Measurements from ENCODE around the gene LEPROT. TPM values are rescaled to one million over a fixed set of nuclear protein-coding genes. Genes with fewer than 3 reads are reported as not detected.

LEPROT gene
- total and polyA plus RNA-seq, 2 of the 8 experiments (the other 6 are each of a cell fraction or from before 2014, with no cell fraction given) = 25.7 to 27.2 TPM

DNA sequence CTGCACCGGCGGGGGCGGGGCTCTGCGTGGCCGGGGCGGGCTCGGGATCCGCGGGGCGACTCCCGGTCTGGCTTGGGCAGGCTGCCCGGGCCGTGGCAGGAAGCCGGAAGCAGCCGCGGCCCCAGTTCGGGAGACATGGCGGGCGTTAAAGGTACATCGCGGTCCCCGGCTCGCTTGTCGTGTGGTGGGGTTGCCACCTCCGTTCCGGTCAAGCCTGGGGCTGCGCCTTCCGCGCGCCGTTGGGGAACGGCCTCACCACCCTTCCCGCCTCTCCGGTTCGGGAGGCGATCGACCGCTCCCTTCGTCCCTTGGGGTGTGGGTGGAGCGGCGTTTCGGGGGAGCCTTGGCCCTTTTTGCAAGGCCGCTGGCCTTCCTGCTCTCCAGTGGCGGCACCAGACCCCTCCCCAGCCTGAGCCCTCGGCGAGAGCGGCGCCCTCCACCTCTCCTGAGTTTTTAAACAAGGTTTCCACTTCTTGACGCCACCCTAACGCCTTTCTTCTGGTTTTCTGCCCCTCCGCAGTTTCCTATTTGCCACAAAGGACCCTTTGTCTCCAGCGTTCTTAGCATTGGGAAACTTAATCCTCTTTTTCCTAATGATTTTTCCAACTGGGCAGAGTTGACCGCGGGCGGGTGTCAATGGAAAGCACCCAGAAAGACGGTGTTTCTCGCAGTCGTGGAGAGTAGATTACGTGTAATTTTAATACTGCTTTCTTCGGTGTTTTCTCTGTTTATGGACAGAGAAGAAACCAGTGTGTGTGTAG, at the start of gene LEPROT, which contains the start of gene LEPR (continued):
- TF ChIP-seq POU5F1 (IDR thresholded peaks at IDR 0.05; ENCODE audit: low read depth, low read length) (no peak), RXRA (IDR thresholded peaks at IDR 0.05; ENCODE audit: insufficient read depth, low read depth, low read length) (no peak), KDM4A (IDR thresholded peaks at IDR 0.05; ENCODE audit: low read depth, low read length, severe bottlenecking) (peak; percentile 63), E2F6 (IDR thresholded peaks at IDR 0.05) (0 out of 2 replicates have a peak, but pooled peaks have one; percentile 28), ATF2 (IDR thresholded peaks at IDR 0.05; ENCODE audit: low read length) (no peak), CTBP2 (IDR thresholded peaks at IDR 0.05; ENCODE audit: borderline replicate concordance, insufficient read depth, insufficient read length, low read length) (no peak)
- TF ChIP-seq, protein P1, sequence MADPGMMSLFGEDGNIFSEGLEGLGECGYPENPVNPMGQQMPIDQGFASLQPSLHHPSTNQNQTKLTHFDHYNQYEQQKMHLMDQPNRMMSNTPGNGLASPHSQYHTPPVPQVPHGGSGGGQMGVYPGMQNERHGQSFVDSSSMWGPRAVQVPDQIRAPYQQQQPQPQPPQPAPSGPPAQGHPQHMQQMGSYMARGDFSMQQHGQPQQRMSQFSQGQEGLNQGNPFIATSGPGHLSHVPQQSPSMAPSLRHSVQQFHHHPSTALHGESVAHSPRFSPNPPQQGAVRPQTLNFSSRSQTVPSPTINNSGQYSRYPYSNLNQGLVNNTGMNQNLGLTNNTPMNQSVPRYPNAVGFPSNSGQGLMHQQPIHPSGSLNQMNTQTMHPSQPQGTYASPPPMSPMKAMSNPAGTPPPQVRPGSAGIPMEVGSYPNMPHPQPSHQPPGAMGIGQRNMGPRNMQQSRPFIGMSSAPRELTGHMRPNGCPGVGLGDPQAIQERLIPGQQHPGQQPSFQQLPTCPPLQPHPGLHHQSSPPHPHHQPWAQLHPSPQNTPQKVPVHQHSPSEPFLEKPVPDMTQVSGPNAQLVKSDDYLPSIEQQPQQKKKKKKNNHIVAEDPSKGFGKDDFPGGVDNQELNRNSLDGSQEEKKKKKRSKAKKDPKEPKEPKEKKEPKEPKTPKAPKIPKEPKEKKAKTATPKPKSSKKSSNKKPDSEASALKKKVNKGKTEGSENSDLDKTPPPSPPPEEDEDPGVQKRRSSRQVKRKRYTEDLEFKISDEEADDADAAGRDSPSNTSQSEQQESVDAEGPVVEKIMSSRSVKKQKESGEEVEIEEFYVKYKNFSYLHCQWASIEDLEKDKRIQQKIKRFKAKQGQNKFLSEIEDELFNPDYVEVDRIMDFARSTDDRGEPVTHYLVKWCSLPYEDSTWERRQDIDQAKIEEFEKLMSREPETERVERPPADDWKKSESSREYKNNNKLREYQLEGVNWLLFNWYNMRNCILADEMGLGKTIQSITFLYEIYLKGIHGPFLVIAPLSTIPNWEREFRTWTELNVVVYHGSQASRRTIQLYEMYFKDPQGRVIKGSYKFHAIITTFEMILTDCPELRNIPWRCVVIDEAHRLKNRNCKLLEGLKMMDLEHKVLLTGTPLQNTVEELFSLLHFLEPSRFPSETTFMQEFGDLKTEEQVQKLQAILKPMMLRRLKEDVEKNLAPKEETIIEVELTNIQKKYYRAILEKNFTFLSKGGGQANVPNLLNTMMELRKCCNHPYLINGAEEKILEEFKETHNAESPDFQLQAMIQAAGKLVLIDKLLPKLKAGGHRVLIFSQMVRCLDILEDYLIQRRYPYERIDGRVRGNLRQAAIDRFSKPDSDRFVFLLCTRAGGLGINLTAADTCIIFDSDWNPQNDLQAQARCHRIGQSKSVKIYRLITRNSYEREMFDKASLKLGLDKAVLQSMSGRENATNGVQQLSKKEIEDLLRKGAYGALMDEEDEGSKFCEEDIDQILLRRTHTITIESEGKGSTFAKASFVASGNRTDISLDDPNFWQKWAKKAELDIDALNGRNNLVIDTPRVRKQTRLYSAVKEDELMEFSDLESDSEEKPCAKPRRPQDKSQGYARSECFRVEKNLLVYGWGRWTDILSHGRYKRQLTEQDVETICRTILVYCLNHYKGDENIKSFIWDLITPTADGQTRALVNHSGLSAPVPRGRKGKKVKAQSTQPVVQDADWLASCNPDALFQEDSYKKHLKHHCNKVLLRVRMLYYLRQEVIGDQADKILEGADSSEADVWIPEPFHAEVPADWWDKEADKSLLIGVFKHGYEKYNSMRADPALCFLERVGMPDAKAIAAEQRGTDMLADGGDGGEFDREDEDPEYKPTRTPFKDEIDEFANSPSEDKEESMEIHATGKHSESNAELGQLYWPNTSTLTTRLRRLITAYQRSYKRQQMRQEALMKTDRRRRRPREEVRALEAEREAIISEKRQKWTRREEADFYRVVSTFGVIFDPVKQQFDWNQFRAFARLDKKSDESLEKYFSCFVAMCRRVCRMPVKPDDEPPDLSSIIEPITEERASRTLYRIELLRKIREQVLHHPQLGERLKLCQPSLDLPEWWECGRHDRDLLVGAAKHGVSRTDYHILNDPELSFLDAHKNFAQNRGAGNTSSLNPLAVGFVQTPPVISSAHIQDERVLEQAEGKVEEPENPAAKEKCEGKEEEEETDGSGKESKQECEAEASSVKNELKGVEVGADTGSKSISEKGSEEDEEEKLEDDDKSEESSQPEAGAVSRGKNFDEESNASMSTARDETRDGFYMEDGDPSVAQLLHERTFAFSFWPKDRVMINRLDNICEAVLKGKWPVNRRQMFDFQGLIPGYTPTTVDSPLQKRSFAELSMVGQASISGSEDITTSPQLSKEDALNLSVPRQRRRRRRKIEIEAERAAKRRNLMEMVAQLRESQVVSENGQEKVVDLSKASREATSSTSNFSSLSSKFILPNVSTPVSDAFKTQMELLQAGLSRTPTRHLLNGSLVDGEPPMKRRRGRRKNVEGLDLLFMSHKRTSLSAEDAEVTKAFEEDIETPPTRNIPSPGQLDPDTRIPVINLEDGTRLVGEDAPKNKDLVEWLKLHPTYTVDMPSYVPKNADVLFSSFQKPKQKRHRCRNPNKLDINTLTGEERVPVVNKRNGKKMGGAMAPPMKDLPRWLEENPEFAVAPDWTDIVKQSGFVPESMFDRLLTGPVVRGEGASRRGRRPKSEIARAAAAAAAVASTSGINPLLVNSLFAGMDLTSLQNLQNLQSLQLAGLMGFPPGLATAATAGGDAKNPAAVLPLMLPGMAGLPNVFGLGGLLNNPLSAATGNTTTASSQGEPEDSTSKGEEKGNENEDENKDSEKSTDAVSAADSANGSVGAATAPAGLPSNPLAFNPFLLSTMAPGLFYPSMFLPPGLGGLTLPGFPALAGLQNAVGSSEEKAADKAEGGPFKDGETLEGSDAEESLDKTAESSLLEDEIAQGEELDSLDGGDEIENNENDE (IDR thresholded peaks at IDR 0.05; ENCODE audit: insufficient replicate concordance, low read length) = no peak

Measured in H1 (cell line).